22Rv1 (cell line): ENCODE measurements around the gene DACH1.

Source experiments
- CTCF ChIP-seq: fragments of 450-650 bp; IDR thresholded peaks from 2 replicates; pipeline ENCODE4 v1.5.1; 2017; ENCODE audit warnings: mild to moderate bottlenecking
- ZFX ChIP-seq: fragments of 450-650 bp; IDR thresholded peaks from 2 replicates; pipeline ENCODE4 v1.6.1; 2017; ENCODE audit warnings: antibody characterized with exemption, borderline replicate concordance

GRCh38 chr13:71399631-71400215, 467.3 kb downstream of the DACH1 start:
- TF ChIP-seq CTCF, result no peak
- no peak for TF ChIP-seq ZFX
